Measurements from ENCODE around the gene CHN2.
"Not testable (repeated sequence)": the region's sequence is repeated elsewhere in the genome, so short reads cannot be mapped to it uniquely, and the experiment has no call there.

The CHN2 gene

DNA sequence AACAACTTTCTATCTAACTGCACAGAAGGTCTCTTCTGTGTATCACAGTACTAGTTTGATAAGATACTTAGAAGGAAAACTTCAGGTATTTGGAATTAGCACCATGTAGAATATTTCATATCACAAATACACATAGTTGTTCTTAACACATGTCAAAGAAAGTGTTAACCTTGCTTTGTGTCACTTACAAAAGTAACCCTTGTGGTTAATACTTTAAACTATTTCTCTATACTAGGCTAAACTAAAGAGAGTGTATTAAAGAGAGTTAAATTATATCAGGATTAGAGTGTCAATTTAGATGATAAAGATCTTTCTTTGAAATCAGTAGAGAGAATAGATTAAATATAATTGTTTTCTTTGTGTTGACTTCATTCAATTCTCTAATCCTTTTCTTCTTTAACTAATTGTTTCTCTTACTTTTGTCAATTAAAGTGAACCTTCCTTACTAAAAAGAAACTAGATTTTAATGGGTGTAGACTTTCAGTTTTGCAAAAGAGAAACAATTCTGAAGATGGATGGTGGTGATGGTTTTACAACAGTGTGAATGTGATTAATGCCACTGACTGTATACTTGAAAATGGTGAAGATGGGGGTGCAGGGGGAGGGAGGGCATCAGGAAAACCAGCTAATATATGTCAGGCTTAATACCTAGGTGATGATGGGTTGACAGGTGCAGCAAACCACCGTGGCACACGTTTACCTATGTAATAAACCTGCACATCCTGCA lies 67.8 kb downstream of the CHN2 start:
- DNase-seq: no peak

DNA sequence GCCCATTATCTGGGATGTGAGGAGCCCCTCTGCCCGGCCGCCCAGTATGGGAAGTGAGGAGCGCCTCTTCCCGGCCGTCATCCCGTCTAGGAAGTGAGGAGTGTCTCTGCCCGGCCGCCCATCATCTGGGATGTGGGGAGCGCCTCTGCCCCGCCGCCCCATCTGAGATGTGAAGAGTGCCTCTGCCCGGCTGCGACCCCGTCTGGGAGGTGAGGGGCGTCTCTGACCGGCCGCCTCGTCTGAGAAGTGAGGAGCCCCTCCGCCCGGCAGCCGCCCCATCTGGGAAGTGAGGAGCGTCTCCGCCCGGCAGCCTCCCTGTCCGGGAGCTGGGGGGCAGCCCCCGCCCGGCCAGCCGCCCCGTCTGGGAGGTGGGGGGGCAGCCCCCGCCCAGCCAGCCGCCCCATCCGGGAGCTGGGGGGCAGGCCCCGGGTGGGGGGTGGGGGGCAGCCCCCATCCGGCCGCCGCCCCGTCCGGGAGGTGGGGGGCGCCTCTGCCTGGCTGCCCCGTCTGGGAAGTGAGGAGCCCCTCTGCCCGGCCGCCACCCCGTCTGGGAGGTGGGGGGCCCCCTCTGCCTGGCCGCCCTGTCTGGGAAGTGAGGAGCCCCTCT lies 69.1 kb downstream of the CHN2 start:
- not testable (repeated sequence) for DNase-seq

GRCh38 chr7:29265208-29265923 lies 70.8 kb downstream of the CHN2 start:
- no peak for DNase-seq

DNA sequence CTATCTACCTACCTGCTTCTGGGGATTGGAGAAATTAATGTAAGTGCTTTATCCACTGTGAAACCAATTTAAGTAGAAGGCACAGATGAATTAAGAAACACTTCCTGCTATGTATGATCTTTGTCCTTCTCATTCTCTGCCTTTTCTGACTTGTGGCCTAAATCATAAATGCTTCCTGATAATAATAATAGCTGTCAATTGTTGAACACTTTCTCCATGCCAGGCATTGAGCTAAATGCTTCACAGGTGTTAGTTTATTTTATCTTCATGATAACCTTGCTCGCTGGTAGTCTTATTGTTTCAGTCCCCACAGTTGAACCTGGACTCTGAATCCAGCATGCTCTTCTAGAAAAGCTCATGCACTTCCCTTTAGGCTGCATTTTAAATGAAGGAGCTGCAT lies 75.4 kb downstream of the CHN2 start:
- DNase-seq: no peak

DNA sequence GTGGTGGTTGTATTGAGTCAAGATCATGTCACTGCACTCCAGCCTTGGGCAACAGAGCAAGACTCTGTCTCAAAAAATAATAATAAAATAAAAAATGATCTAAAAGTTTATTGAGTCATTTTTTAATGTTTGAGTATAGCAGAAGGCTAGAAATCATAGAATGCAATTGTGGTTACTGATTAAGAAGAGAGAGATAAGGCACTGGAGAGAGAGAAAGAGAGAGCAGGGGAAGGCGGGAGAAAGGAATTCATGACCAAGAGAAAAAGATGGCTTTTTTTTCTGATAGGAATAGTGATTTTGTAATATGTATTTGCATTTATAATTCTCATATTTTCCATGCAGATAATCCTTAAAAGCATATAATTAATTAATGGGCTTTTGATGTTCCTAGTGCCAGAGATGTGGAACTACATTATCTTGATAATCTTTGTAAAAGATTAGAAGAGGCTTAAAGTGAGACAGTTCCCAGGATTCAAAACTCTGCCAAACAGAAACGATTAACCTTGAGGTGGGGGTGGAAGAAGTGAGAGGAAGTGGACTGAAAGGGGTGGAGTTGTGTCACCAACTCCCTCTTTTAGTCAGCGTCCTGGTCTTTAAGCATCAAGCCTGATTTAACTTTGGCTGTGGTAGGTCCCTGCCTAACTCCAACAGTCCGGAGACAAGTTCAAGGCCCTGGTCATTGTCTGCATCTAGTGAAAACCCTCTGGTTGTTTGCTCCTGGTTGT lies 76.2 kb downstream of the CHN2 start:
- no peak for DNase-seq

DNA sequence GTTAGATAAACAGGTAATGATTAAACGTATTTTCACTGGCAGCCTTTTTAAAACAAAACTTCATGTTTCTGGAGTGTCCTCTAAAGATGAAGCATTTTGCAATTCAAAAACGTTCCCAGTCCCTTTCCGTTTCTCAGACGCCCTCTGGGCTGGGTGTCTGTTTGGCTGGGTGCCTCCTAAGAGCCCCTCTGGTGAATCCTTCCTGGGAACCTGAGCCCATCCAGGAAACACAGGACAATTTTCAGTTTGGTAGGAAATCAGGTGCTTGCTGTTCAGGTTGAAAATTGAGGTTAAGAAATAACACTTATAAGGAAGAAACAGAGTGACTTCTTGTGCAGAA lies 76.7 kb downstream of the CHN2 start:
- DNase-seq: no peak

DNA sequence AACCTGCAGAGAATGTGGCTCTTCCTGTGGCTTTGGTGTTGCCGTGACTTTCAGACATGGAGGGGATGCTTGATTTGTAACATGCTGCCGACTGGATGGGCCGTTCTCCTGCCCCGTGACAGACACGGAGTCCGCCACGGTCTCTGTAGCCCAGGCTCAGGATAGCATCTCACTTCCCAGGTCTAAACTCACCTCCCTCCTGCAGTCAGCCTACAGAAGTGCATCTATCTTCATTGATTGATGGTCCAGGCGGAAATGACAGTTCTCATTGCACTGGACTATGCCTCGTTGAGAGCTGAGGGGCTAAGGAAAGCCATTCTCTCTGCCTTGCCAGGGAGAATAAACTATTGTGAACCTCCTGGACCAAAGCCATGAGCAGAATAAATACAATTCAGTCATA lies 77.5 kb downstream of the CHN2 start:
- no peak for DNase-seq

- DNase-seq: no peak
Measured at GRCh38 chr7:29274146-29275017, 79.8 kb downstream of the CHN2 start.

DNA sequence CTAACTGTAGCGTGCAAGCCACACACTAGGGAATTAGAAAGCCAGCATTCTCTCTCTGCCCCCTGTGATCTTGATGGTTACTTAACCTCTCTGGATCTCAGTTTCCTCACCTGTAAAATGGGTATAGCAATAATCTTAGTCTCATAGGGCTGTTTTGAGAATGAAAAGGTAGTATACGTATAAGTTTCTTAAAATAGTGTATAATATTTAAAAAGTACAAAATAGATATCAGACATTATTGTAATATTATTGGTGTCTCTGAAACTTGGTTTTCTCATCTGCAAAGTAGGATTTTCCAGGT lies 80.4 kb downstream of the CHN2 start:
- DNase-seq: no peak

DNA sequence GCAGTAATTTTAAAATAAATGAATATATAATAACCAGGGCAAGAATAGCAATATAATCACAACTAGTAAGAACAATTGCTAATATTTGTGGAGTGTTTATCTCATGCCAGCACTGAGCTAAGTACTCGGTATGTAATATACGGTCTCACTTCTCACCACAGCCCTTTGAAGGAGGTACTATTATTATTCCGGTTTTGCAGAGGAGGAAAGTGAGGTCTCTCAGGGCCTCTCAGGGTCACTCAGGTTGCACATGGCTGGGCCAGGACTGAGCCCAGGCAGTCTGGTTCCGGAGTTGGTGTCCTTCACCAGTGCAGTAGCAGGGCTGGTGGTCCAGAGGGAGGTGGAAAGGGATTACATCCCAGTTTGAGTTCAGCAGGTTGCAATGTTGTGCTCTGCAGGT lies 80.9 kb downstream of the CHN2 start:
- no peak for DNase-seq

- DNase-seq: no peak
Measured at GRCh38 chr7:29276199-29276598, 81.6 kb downstream of the CHN2 start.

DNA sequence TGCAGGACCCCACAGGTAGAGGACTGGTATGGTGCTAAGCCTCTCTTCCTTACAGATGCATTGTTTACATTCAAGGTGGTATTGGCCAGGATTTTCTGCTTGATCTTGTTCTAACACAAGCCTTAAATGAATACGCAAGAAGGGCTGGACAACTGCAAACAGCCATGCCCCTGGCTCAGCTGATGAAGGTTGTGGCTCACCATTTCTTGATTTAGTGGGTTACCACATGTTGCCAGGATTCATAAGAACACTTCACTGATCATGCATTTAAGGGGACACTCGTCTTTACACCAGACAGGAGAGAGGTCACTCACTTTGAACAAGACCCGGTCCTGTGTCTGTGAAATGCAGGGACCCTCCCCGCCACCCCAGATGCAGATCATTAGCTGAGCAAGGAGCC lies 82.2 kb downstream of the CHN2 start:
- DNase-seq: no peak

DNA sequence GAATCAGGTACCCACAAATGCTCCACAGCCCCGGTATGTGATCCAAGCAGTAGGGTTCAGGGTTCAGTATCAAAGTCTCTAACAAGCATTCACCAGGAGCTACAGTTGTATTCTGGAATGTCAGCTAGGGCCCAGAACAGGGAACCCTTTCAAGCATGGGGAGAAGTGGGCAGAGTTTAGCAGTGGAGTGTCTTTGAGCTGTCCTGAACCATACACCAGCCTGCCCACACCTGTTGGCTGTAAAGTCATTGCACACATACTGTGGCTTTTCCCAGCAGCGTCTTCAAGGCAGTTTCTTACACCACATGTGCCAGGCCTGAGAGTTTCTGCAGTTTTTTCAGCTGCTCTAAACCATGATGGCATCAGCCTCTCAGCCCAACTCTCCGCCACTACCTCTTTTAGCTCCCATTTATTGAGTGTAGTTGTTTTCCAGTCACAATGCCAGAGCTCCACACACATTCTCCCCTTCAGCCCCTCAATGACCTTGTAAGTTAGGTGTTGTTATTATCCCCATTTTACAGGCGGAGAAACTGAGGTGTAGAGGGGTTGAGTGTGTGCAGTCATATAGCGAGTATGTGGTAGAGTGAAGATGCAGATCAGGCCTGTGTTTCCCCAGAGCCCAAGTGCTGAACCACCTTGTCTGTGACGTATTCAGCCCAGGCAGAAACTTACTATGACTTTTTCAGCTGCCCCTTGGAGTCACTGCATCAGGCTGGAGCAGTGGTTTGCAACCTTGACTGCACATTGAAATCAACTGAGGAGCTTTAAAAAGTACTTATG lies 83.1 kb downstream of the CHN2 start:
- no peak for DNase-seq

DNA sequence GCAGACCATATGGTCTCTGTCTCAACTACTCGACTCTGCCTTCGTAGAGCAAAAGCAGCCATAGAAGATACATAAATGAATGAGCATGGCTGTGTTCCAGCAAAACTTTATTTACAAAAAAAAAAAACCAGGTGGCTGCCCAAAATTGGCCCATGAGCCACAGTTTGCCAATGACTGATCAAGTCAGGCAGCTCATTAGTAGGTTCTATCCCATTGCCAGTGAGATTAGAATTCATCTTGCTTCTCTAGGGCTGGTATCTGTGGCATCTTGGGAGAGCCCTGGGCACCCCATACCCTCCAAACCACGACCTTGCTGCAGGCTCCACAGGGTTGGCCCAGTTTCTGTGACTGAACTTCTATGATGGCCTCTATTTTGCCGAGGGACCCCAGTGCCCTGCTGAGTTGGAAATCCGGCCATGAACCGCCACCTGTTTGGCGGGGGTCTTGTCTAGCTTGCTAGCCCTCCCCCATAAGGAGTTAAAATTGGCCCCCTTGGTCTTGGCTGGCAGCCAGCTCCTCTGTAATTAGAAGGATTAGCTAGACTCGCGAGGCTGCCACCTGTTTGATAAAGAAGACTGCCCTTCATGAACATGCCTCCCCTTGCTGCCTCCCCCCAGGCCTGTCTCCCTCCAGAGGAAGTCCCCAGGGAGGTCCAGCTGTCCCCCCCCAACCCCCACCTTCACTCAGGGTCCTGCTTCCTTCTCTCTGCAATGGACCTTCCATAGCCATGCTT lies 83.9 kb downstream of the CHN2 start:
- DNase-seq: no peak

DNA sequence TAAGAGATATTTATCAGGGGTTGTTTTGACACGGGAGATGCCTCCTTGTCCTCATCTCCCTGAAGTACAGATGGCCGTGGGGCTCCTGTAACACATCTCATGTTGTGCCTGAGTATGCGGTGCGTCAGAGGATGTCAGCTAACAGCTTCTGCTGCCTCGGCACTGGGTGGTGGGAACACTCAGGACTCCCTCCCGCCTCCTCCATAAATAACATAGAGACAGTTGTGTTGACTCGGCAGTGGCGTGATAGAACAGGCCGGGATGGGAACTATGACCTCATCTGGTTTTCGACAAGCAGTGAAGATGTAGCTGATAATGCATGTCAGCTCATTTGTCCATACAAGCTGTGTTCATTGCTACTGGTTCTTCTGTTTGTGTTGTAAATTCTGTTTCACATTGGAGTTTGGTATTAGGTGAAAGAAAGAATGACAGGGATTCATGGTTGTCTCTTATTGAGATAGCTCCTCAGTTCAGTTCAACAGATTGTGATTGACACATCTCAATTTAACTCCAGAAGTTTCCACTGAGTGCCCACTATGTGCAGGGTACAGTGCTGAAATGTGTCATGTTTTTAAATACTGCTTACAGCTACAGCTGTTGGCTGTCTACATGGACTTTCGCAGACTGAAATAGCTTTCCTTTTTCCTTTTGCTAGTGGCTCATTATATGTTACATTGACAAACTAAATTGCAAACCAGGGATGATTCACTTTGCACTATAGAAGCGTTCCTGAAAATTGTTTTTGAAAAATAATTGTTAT lies 87.4 kb downstream of the CHN2 start:
- no peak for DNase-seq

GRCh38 chr7:29282819-29283414 lies 88.3 kb downstream of the CHN2 start:
- DNase-seq: no peak

GRCh38 chr7:29284696-29285443 lies 90.3 kb downstream of the CHN2 start:
- no peak for DNase-seq

DNA sequence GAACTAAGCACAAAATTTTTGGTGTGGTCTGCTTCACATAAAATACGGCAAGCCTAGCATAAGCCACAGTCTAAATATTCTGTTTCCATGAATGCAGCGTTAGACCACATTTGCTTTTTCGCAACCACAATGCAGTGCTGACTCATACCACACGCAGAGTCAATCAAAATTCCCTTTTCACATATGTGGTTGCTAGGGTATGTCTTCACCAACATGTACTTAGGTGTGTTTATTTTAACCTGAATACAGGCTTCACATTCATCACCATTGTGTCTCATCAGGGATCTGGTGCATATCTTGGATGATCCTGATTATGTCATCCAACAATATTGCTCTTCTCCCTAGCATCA lies 90.8 kb downstream of the CHN2 start:
- DNase-seq: no peak

DNA sequence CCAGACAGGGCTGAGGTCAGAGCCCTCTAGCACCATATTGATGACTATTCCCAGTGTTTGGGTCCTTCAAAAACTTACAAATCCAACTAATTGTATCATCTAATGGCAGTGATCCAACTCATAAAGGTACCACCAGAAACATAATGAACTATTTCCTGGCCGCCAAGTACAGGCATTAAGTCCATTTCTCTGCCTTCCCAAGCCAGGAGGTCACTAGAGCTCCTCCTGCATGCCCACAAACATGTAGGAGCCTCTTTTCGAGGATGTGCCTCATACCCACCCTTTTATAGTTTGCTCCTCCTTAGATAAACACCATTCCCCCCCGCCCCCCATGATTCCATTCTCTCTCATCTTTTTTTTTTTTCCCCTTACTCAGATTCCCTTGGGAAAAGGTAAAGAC lies 91.3 kb downstream of the CHN2 start:
- no peak for DNase-seq

DNA sequence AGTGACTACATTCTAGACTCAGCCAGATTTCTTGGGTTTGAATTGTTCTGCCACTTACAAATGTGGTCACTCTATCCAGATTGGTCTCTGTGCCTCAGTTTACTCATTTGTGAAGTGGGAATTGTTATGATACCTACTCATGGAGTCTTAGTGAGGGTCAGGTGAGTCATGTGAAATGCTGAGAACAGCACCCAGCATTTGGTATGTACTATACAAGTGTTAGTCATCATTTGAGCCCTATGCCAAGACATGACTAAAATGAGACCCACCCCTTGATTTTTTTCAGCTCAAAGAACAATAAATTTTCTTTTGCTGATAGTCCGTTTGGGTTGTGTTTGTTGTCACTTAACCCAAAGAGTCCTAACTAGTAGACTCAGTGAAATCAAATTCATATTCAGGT lies 92.8 kb downstream of the CHN2 start:
- no peak for DNase-seq

All from activated CD4-positive, alpha-beta T cell treated with anti-CD3 and anti-CD28 coated beads for 4 hours (primary cell).